HepG2 (cell line): ENCODE data around the gene ZKSCAN5. TPM values are rescaled to one million over a fixed set of nuclear protein-coding genes. Genes with fewer than 3 reads are reported as not detected.

Experiments
- ARID5B ChIP-seq: IDR thresholded peaks from 2 replicates; pipeline ENCODE4 v1.4.0; 2020; ENCODE audit warnings: mild to moderate bottlenecking, missing genetic modification reagents
- ATRX ChIP-seq: sonication (generic); formaldehyde crosslinking; IDR thresholded peaks from 2 replicates; pipeline ENCODE4 v1.4.0; 2020; ENCODE audit warnings: missing genetic modification reagents, borderline replicate concordance
- BCLAF1 ChIP-seq: fragments of 450-650 bp; IDR thresholded peaks from 2 replicates; pipeline ENCODE4 v1.6.1; 2017; ENCODE audit warnings: mild to moderate bottlenecking
- FIP1L1 ChIP-seq: fragments of 200-400 bp; formaldehyde crosslinking; IDR thresholded peaks from 2 replicates; pipeline ENCODE4 v1.6.1; 2018; ENCODE audit warnings: low read depth, mild to moderate bottlenecking, low read length, moderate library complexity, borderline replicate concordance; ENCODE audit not compliant: insufficient read depth
- FOSL2 ChIP-seq: sonication (generic); formaldehyde crosslinking; IDR thresholded peaks from 2 replicates; pipeline ENCODE4 v1.4.0; 2020; ENCODE audit warnings: missing genetic modification reagents
- IRX3 ChIP-seq: sonication (generic); formaldehyde crosslinking; IDR thresholded peaks from 2 replicates; pipeline ENCODE4 v1.8.1; 2023; ENCODE audit warnings: mild to moderate bottlenecking, low read depth, missing genetic modification reagents, borderline replicate concordance
- NFYB ChIP-seq: sonication (generic); formaldehyde crosslinking; IDR thresholded peaks from 2 replicates; pipeline ENCODE4 v1.4.0; 2020; ENCODE audit warnings: missing genetic modification reagents
- ZBTB40 ChIP-seq, 2 experiments: fragments of 450-650 bp in 1 of 2; sonication (generic) in 1 of 2; formaldehyde crosslinking in 1 of 2; IDR thresholded peaks; 2 replicates each; pipeline versions ENCODE4 v1.6.1 to v1.8.0; 2016 to 2022; ENCODE audit warnings: antibody characterized with exemption in 1 of 2, mild to moderate bottlenecking in 1 of 2, missing genetic modification reagents in 1 of 2
- ZNF570 ChIP-seq: sonication (generic); formaldehyde crosslinking; IDR thresholded peaks from 2 replicates; pipeline ENCODE4 v1.4.0; 2020; ENCODE audit warnings: mild to moderate bottlenecking, missing genetic modification reagents, borderline replicate concordance
- ZNF574 ChIP-seq: sonication (generic); formaldehyde crosslinking; IDR thresholded peaks from 2 replicates; pipeline ENCODE4 v1.4.0; 2020; ENCODE audit warnings: missing genetic modification reagents
- polyA plus RNA-seq, 8 experiments: library from polyadenylated mRNA; depleted of rRNA in 3 of 8; stranded (reverse) in 7 of 8; unstranded in 1 of 8; fragments of >200 nt; fragmentation: Illumina TruSeq in 4 of 8; extraction: Trizol in 4 of 8; gene quantifications; 2 replicates each; pipeline versions ENCODE4 v1.2.1 to v1.2.3, GENCODE V29; 2011 to 2016; ENCODE audit warnings: low read depth in 4 of 8, missing spikeins in 1 of 8, mixed read lengths in 1 of 8; ENCODE audit not compliant: insufficient read depth in 1 of 8
- total RNA-seq, 5 experiments: library from RNA; depleted of rRNA; stranded (reverse); fragments of >200 nt; fragmentation: Illumina TruSeq; extraction: Trizol; gene quantifications; 2 replicates each; pipeline ENCODE4 v1.2.3, GENCODE V29; 2016; ENCODE audit warnings: low read depth in 1 of 5

Gene ZKSCAN5
- total and polyA plus RNA-seq, 2 of the 13 experiments (the other 11 are each of a cell fraction or from before 2014, with no cell fraction given) = 5.5 to 11.7 TPM

GRCh38 chr7:99473315-99473596, 31.2 kb upstream of the ZKSCAN5 start (continued):
- TF ChIP-seq ZBTB40 (IDR thresholded peaks at IDR 0.05) (0 out of 2 replicates have a peak, but pooled peaks have one; percentile 19), ZBTB40 (CRISPR knock-in tag; IDR thresholded peaks at IDR 0.05) (no peak), ATRX (no peak), FOSL2 (no peak), ARID5B (CRISPR knock-in tag) (no peak), NFYB (CRISPR knock-in tag) (peak; percentile 63), ZNF574 (CRISPR knock-in tag) (no peak), FIP1L1 (no peak), IRX3 (no peak), BCLAF1 (no peak), ZNF570 (CRISPR knock-in tag) (no peak)
